SH-SY5Y (cell line): ENCODE measurements around the gene HSBP1L1.

ENCODE experiments used
- GATA2 ChIP-seq: IDR thresholded peaks from 2 replicates; pipeline ENCODE4 v1.6.1; 2011; ENCODE audit warnings: mild to moderate bottlenecking, low read depth, low read length
- GATA3 ChIP-seq: IDR thresholded peaks from 2 replicates; pipeline ENCODE4 v1.6.1; 2011; ENCODE audit warnings: low read depth, mild to moderate bottlenecking, low read length, moderate library complexity

HSBP1L1 gene

DNA sequence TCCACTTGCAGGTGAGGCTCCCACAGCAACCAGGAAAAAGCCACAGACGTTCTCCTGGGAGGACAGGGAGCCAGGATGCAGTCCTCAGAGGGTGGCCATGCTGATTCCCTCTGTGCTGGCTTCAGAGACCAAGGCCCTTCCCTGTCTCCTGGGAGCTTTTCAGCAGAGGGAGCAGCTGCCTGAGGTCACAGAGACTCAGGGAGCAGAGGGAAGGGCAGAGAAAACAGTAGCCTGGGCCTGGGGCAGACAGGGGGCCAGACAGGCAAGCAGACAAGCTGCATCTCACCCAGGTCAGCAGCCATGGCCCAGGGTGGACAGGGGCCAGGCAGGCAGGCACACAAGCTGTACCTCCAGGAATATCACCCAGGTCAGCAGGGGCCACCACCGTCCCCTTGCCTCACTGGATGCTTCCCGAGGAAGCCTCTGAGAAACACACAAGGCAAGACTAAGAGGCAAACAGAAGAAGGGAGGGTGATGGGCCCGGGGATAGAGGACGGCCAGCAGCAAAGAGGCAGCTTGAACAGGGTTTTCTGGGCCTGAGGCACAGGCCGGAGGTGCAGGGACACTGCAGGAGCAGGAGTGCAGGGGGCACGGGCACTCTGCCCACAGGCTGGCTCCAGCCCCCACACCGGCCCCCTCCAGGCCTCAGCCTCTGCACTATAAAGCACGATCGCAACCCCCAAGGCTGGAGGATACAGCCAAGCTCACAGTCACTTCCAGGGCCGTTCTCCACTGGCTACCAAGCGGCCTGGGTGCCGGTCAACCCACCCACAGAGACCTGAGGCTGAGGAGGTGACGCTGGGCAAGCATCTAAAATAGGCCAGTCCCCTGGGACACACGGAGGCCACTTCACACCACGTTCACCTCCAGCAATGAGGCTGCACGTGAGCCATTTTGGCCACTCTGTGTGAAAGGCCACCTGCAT is 19.1 kb upstream of the HSBP1L1 start:
- TF ChIP-seq GATA3 (no peak), GATA2 (no peak)

DNA sequence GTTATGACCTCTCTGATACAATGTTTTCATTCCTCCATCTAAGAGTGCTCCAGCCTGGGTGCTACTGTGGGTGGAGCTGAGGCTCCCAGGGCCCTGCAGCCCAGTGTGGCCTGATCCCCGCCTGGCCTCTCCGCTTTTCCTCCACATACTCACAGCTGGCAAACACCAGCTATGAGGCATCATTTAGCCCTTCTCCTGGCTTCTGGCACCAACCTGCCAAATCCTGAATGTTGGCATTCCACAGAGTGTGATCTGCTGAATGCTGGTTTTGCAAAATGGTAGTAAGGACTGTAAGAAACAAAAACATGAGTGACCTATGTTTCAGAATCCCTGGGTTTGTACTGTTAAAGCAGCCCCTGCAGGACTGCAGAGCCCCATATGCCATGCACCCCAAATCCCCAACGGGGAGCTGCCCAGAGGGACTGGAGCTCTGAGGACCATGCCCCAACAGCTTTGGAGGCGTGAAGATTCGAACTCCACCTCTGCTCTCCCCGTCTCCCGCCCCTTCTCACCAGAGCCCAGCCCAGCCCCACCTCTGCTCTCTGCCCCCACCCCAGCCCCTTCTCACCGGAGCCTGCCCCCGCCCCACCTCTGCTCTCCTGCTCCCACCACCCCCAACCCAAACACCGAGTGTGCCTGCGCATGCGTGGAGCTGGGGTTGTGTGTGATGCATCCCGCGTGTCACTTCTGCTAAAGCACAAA is 17.2 kb upstream of the HSBP1L1 start:
- TF ChIP-seq GATA3: no peak
- no peak for TF ChIP-seq GATA2

DNA sequence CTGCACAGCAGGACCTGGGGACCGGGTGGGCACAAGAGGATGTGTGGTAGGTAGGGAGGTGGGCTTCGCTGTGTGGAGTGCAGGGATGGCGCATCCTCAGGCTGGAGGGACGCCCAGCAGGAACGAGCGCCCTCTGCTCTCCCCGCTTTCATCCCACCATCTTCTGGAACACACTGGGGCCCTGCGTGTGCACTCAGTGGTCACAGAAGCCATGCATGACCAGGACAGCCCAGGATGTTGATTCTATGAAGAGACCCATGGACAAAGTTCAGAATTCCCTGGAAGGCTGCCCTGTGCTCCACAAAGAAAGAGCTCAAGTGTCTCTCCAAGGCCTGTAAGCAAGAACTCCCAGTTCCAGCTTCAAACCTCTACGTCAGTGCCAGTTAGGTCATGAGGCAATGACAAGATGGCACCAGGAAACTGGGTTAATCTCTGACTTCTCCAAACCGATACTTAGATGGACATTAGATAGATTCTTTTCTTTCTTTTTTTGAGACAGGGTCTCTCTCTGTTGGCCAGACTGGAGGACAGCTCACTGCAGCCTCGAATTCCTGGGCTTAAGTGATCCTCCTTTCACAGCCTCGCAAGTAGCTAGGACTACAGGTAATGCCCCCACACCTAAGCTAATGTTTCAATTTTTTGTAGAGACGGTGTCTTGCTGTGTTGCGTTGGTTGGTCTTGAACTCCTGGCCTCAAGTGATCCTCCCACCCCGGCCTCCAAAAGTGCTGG is 16.4 kb upstream of the HSBP1L1 start:
- TF ChIP-seq GATA2 (no peak), GATA3 (no peak)

DNA sequence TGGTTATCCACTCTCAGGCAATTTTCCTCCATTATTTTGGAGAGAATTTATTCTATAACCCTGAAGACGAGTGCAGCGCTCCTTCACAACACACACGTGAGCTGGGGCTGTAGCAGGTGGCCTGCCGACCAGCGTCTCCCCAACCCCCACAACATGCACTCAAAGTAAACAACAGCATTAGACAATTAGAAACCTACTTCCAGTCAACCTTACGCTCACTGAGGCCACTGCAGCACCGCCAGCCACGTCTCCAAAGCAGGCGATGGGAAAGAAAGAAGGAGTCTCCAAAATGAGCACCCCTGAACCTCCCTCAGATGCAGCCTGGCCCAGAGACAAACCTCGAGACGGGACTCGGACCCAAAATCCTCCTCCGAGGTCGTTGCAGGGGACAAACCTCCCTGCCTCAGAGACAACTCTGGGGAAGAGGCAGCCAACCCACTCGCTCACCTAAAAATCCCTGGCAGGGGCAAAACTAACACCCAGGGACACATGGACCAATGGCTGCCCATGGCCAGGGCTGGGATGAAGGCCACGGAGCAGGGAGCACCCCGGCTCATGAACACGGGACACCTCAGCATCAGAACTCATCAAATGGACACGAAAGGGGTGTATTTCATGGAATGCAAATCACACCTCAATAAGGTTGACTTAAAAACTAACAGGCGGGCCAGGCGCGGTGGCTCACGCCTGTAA is 15.6 kb upstream of the HSBP1L1 start:
- TF ChIP-seq GATA3 (no peak), GATA2 (no peak)

DNA sequence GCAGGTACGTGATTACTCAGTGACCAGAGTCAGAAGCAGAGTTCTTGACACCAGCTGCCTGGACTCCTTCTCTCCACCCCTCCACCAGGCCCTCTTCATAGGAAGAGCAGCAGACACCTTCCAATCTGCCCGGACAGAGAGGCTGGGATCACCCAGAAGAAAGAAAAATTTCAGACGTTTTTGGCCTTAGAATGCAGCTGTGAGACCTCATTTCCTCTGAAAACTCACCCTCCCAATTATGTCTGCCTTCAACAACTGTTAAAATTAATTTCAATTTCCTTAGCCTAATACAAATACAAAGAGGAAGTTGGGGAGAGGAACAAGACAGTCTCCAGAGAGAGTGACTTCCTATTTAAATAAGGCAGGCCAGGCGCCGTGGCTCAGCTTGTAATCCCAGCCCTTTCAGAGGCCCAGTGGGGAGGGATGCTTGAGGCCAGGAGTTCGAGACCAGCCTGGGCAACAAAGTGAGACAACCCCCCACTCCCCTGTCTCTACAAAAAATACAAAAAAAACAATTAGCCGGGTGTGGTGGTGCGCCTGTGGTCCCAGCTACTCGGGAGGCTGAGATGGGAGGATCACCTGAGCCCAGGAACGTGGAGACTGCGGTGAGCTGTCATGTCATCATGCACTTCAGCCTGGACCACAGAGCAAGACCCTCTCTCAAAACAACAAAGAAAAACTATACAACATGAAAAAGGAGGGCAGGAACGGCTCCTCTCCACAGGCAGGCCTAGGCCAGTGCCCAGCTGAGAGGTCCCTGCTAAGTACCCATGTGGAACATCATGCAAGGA is 14.6 kb upstream of the HSBP1L1 start:
- no peak for TF ChIP-seq GATA3
- TF ChIP-seq GATA2: no peak

DNA sequence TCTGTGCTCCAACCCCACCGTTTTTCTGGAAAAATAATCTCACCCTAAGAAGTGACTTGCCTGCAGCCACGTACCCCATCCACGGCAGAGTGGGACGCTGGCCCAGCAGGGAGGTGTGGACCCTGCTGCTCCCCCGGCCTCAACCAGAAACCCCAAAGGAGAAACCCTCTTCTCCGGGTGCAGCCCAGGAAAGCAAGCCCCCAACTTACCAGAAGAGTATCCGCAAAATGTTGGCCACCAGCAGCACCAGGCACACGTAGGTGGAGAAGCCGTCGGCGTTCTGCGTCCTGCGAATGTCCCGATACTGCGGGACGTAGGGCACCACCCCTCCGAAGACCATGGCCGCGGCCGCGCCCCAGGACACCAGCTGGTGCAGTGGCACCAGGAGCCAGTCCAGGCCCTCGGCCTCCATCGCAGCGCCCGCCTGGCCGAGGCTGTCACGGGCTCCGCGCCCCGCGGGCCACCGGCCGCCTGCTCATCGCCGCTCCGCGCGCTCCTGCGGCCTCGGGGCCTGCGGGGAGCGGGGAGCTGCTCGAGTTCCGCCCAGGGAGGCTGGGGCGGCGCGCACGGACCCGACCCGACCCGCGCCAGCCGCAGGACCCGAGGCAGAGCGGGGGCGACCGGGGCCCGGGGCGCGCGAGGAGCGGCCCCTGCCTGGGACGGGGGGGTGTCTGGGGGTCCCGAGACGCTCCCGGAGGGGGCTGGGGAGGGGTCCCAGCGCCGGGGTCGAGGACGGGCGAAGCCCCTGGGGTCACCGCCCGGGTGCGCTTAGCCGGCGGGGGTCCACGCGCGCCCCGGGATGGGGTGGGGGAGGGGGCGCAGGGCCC is 13.7 kb upstream of the HSBP1L1 start:
- TF ChIP-seq GATA2 (no peak), GATA3 (no peak)

- no peak for TF ChIP-seq GATA2
- no peak for TF ChIP-seq GATA3
Observed at GRCh38 chr18:79951545-79952455, 12.6 kb upstream of the HSBP1L1 start, which contains the start of gene SLC66A2. SLC66A2 (minus strand) TSS chr18:79951653; CDS start chr18:79950926, 727 bp downstream.

GRCh38 chr18:79952456-79952995 is 11.9 kb upstream of the HSBP1L1 start:
- no peak for TF ChIP-seq GATA2
- no peak for TF ChIP-seq GATA3

DNA sequence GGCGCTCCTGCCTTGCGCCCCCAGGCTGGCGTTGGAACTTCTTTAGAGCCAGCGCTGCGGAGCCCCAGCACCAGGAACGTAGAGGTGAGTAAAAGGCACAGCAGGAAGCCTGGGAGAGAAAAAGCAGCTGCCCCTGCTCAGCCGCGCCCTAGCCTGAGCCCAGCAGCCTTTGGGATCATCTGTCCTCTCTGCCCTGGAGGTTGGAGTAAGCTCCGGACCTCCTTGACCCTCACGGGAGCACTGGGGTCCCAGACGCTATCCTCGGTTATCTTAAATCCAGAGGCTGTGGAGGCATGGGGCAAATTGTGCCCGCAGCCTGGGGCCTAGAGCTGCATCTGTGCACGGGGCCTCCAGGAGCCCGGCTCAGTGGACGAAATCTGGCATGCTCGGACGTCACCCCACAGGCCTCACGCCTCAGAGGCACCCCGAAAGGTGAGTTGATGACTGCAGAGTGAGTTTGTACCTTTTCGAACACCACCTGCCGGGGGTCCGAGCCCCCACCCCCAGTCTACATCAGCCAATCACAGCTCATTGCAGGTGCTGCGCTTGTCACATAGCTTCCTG is 11.4 kb upstream of the HSBP1L1 start:
- TF ChIP-seq GATA2 (no peak), GATA3 (no peak)

DNA sequence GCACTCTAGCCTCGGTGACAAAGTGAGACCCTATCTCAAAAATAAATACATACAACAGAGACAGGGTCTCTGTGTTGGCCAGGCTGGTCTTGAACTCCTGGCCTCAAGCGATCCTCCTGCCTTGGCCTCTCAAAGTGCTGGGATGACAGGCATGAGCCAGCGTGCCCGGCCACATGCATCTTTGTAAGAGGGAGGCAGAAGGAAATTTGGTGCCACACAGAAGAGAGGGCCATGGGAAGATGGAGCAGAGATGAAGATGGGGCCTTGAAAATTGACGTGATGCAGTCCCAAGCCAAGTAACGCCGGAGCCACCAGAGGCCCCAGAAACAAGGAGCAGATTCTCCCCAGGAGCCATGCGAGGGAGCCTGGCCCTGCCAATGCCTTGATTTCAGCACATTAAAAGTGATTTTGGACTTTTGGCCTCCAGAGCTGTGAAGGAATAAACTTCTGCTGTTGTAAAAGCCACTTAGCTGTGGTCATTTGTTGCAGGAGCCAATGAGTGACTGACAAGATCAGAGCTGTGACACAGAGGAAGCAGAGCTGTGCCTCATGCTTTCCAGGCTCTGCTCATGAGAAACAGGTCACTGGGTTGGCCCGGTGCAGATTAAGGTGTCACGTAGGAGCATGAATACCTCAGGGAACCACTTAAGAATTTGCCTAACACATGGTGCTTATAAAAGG is 10.3 kb upstream of the HSBP1L1 start:
- TF ChIP-seq GATA3: no peak
- no peak for TF ChIP-seq GATA2
